ENCODE measurements around the gene ERBB3. TPM values are rescaled to one million over a fixed set of nuclear protein-coding genes. Genes with fewer than 3 reads are reported as not detected.
"Not testable (repeated sequence)": the region's sequence is repeated elsewhere in the genome, so short reads cannot be mapped to it uniquely, and the experiment has no call there.

The ERBB3 gene
- polyA plus RNA-seq, 1 experiment = 6.0 TPM

- Histone ChIP-seq H3K27me3 (ENCODE audit: control insufficient read depth, insufficient read depth, low read length) (no peaks in the 10 kb centered on the region), H3K4me3 (ENCODE audit: low read depth, low read length) (peak within 1 kb of the TSS; percentile 71), H3K36me3 (ENCODE audit: control insufficient read depth, insufficient read depth, low read length) (peaks cover 13% of the 10 kb centered on the region)
- no peak for TF ChIP-seq CTCF (IDR thresholded peaks at IDR 0.05; ENCODE audit: insufficient read depth, low read depth, low read length)
- ChIA-PET POLR2A (interaction anchor here (0.7 to 2.1 kb wide), 3 partner anchors 12 to 177 kb away, joined by 5 to 13 read pairs (median 12); partner anchors contain the start of gene PA2G4), CTCF (interaction anchor here (1.0 to 6.8 kb wide), 5 partner anchors 9 to 73 kb away, joined by 4 to 134 read pairs (median 8); partner anchors contain the start of genes ESYT1, PA2G4 and SMARCC2)
- peak; percentile 64 for DNase-seq (ENCODE audit: low read depth)
These were observed 36.5 kb downstream of the ERBB3 start, which contains the start of gene RPL41 for GRCh38 chr12:56116267-56117081. TSS of gene RPL41 (plus strand) at chr12:56116633.

GRCh38 chr12:56117082-56117706 is 37.2 kb downstream of the ERBB3 start:
- POLR2A ChIA-PET = interaction anchor here (1.9 to 2.1 kb wide), 2 partner anchors 13 to 105 kb away, joined by 8 to 13 read pairs; partner anchors contain the start of genes PA2G4 and RNF41
- peak overlapping the region; percentile 72 for H3K4me3 ChIP-seq (ENCODE audit: low read depth, low read length)
- CTCF ChIA-PET = interaction anchor here (1.0 to 6.8 kb wide), 6 partner anchors 9 to 73 kb away, joined by 3 to 134 read pairs (median 19); partner anchors contain the start of genes ESYT1, MYL6, PA2G4 and SMARCC2
- not testable (repeated sequence) for DNase-seq (ENCODE audit: low read depth); H3K27me3 ChIP-seq (ENCODE audit: control insufficient read depth, insufficient read depth, low read length)
- peaks cover 14% of the 10 kb centered on the region for H3K36me3 ChIP-seq (ENCODE audit: control insufficient read depth, insufficient read depth, low read length)

GRCh38 chr12:56117778-56118687 is 38.1 kb downstream of the ERBB3 start, which contains the start of gene ZC3H10:
TSS of gene ZC3H10 (plus strand) at chr12:56118266. CDS start at chr12:56120563, 2,297 bp downstream.
- CTCF ChIA-PET = interaction anchor here (0.6 to 6.8 kb wide), 21 partner anchors 9 to 342 kb away, joined by 3 to 134 read pairs (median 5); partner anchors contain the start of genes ANKRD52, CNPY2, COQ10A and ERBB3
- Histone ChIP-seq H3K36me3 (ENCODE audit: control insufficient read depth, insufficient read depth, low read length) (peaks cover 11% of the 10 kb centered on the region), H3K27me3 (ENCODE audit: control insufficient read depth, insufficient read depth, low read length) (no peaks in the 10 kb centered on the region), H3K4me3 (ENCODE audit: low read depth, low read length) (peak within 1 kb of the TSS; percentile 72)
- POLR2A ChIA-PET = interaction anchor here (0.6 to 2.1 kb wide), 6 partner anchors 10 to 148 kb away, joined by 3 to 13 read pairs (median 6); partner anchors contain the start of genes ESYT1, MYL6, PA2G4 and RNF41
- peak; percentile 98 for DNase-seq (ENCODE audit: low read depth)
- peak; percentile 73 for TF ChIP-seq CTCF (IDR thresholded peaks at IDR 0.05; ENCODE audit: insufficient read depth, low read depth, low read length)

- POLR2A ChIA-PET = interaction anchor here (0.6 to 2.1 kb wide), 9 partner anchors 9 to 148 kb away, joined by 3 to 13 read pairs (median 6); partner anchors contain the start of genes ESYT1, MYL6, PA2G4 and RNF41
- TF ChIP-seq CTCF (IDR thresholded peaks at IDR 0.05; ENCODE audit: insufficient read depth, low read depth, low read length) = no peak
- CTCF ChIA-PET = interaction anchor here (0.6 to 6.8 kb wide), 31 partner anchors 8 to 345 kb away, joined by 3 to 134 read pairs (median 5); partner anchors contain the start of genes ANKRD52, CNPY2, COQ10A and CS
These were observed 38.9 kb downstream of the ERBB3 start for GRCh38 chr12:56118688-56119357.

More at GRCh38 chr12:56118688-56119357, 38.9 kb downstream of the ERBB3 start:
- DNase-seq (ENCODE audit: low read depth) = no peak
- H3K4me3 ChIP-seq (ENCODE audit: low read depth, low read length) = peak overlapping the region; percentile 72
- no peaks in the 10 kb centered on the region for H3K27me3 ChIP-seq (ENCODE audit: control insufficient read depth, insufficient read depth, low read length)
- peaks cover 10% of the 10 kb centered on the region for H3K36me3 ChIP-seq (ENCODE audit: control insufficient read depth, insufficient read depth, low read length)

Measured in BJ (cell line).